HG03460 (cell line): ENCODE data around the gene ZDHHC17.

Experiments
- ATAC-seq: cut with Tn5 transposase; IDR thresholded peaks from one replicate; pipeline ENCODE4 v1.9.1; 2021; ENCODE audit not compliant: unreplicated experiment

Gene ZDHHC17

GRCh38 chr12:76813972-76814371 is 50.1 kb downstream of the ZDHHC17 start:
- ATAC-seq: no peak

DNA sequence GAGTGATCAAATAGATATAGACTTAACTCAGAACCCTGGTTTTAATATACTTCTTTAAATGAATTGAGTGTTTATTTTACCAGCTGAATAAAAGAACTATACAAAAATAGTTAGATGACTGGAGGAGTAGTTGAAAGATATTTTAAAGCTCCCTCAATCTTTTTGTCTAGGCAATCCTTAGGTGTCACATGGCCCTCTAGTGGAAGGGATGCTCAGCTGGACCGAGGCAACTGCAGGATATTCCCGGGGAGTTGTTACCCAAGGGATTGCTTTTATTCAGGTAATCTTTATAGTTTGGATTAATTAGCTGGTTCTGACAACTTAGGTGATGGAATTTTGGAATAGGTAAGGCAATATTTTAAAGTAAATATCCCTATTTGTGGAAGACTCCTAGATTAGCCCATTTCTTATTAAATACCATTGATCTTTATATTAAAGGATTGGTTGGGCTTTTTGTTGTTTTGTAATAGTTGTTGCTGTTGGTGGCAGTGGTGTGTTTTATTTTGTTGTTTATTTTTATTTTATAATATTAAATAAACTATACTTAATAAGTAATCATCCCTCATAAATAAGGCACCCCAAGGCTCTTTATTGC is 57.1 kb downstream of the ZDHHC17 start:
- ATAC-seq: no peak

GRCh38 chr12:76830436-76830835 is 66.5 kb downstream of the ZDHHC17 start:
- ATAC-seq: no peak

- ATAC-seq: no peak
These were observed 72.7 kb downstream of the ZDHHC17 start for GRCh38 chr12:76836633-76837032.

DNA sequence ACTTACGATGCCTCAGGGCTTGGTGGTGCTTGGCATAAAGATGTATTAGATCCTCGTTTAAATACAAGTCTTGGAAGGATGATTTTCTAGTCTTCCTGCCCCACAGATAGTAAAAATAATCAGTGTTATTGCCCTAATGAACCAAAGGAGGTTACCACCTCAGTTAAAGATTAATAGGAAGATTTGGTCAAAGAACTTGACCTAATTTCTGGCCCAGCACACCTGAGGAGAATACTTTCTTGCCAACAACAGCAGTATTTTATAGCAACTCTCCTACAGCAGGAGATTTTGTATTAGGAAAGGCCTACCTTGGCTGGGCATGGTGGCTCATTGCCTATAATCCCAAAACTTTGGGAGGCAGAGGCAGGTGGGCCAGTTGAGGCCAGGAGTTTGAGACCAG is 83.3 kb downstream of the ZDHHC17 start:
- ATAC-seq: no peak

- no peak for ATAC-seq
These were observed 84.2 kb downstream of the ZDHHC17 start for GRCh38 chr12:76848132-76848531.

GRCh38 chr12:76852106-76852505 is 88.2 kb downstream of the ZDHHC17 start:
- ATAC-seq: no peak

DNA sequence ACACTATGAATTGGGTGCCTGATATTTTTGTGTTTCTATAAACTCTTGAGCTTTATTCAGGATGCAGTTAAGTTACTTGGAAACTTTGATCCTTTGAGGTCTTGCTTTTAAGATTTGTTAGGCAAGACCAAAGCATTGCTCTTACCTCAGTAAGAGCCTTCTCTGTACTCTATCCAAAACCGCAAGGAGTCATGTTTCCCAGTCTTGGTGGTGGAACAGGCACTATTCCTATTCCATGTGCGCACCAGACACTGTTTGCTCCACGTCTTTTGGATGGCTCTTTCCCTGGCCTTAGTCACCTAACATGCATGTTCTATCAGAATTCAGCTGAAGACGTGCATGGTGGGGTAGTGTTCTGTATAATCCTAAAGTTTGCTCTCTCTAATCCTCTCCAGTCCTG is 91.4 kb downstream of the ZDHHC17 start:
- ATAC-seq: no peak

DNA sequence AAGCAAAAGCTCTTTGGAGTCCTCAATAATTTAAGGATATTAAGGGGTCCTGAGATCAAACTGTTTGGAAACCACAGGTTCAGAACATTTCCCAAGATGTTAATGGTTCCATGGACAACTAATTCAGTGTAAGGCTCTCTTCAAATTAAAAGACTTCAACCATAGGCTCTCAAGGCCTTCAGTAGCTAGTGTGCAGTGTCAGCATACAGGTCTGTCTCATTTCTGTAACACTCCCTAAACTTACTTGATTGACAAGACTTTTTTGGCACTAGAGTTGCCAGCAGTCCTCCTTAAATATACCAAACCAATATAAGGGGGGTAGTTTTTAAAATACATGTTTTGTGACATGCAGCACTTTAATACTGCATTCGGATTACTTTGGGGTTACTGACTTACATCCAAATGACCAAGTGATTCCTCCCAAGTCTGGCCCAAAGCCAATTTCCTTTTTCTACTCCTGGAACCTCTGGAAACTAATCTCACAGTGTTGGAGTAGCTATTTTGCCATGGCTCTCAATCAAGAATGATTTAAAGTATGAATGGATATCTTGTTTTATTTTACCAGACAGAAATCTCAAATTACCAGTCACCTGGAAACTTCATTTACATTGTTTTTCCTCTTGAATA is 92.2 kb downstream of the ZDHHC17 start:
- ATAC-seq: no peak

DNA sequence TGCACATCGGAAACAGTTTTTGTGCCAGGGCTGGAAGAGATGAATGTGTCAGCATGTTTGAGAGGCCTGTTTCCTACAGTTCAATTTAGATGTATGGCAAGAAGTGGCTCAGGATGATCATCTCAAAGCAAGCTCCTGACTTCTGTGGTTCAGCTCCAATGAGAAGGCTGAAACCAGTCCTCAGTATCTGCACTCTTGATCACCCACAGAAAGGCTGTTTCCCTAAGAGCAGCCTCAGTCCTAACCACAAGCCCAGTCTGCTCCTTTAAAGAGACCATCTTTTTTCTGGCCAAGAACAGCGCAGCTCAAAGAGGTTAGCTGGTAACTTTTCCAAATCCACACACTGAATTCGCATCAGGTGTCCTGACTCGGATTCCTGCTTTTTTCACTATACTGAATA is 95.7 kb downstream of the ZDHHC17 start:
- ATAC-seq: no peak

DNA sequence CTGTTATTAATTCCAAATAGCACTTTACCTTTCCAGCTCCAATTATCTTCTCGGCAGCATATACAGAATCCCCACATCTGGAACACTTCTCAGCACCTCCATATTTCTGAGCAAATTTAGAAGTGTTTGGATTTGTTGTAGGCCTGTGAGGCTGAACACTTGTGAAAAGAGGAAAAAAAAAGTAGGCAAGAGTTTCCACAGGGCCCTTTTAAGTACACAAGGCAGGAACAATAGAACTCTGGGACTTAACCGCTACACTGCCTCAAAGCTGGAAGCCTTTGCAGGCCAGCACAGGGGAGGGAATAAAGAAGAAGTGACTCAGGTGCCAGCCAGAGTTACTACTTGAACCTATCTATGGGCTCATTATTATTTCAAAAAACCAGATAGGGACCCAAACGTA is 96.3 kb downstream of the ZDHHC17 start:
- no peak for ATAC-seq

DNA sequence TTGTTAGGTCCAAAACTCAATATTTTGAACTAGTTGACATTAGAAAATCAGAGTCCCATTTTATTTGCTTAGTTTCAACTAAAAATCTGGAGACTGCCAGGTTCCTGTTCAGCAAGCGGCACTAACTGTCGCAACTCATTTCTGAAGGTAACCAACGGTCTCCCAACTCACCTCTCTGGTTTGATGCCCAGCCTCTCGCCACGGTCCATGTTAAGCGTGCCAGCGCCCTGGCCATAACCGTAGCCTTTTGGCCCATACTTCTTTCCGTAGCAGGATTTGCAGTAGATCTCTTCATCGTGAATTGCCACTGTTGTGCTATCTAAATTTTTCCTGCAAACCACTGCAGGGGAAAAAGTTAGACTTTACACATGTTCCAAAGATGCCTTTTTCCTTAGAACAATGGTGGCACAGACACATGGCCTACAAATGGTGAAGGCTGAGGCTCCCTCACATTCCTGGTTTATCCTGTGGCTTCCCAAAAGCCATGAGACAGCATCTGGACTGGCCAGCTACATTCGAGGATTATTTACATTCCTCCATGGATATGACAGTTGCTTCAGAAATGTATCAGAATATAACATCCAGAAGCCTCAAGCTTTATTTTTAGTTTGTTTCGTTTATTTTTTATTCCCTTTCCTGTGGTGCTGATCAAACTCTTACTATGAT is 99.2 kb downstream of the ZDHHC17 start:
- no peak for ATAC-seq

DNA sequence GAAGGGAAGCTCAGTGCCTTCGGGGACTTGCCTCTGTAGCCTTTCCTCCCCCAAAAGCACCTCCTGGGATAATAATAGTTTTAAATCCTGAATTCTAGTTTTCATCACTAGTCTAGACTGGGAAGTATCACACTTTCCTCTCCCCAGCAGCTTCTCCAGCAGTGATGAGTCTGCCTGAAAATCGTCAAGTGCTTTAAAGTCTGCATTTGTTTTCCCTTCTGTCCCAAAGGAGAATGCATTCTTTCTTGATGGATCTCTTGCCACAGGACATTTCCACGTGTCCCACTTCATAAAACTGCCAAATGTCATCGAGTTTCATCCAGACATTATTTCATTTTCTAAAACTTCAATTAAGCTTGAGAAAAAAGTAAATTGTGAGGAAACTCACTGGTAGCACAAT is 99.9 kb downstream of the ZDHHC17 start:
- ATAC-seq: no peak

GRCh38 chr12:76864791-76865400 is 101.0 kb downstream of the ZDHHC17 start:
- peak; percentile 82 for ATAC-seq

DNA sequence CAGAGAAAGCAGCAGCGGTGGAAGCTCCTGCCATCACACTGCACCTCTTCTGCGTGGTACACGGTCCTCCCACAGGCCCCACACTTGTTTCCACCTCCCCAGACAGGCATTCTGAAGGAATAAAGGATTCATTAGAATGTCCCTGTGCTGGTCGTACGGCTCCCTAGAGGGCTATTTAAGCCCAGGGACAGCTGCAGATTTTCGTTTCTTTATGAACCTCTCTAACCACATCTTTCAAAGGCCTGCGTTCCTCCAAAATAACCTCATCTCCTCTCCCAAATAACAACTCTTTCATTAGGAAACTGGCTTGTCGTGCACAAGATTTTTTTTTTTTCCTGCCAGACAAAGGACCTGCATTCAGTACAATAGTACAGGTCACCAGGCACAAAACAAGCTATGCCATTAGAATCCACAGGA is 102.2 kb downstream of the ZDHHC17 start:
- ATAC-seq: no peak

DNA sequence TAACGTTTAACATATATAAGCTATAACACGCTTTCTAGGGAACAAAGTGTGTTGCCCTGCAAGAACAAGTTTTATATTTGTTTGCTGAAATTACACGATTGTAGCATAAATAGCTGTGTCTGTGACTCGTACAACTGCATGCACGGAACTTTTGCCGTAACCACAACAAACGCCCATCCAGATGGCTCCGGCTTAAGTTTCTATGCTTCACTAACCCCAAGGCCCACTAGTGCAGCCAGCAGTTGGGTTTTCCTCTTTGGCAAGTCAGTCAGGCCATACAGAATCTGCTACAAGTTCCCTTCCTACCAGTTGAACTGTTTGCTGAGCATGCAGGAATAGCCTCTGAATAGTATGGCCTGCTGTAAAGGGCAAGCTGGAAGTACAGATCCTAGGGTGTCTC is 102.8 kb downstream of the ZDHHC17 start:
- peak; percentile 42 for ATAC-seq

- ATAC-seq: no peak
These were observed 107.2 kb downstream of the ZDHHC17 start for GRCh38 chr12:76871082-76871481.

- no peak for ATAC-seq
These were observed 107.8 kb downstream of the ZDHHC17 start for GRCh38 chr12:76871742-76872141.

GRCh38 chr12:76872415-76872814 is 108.5 kb downstream of the ZDHHC17 start:
- no peak for ATAC-seq

DNA sequence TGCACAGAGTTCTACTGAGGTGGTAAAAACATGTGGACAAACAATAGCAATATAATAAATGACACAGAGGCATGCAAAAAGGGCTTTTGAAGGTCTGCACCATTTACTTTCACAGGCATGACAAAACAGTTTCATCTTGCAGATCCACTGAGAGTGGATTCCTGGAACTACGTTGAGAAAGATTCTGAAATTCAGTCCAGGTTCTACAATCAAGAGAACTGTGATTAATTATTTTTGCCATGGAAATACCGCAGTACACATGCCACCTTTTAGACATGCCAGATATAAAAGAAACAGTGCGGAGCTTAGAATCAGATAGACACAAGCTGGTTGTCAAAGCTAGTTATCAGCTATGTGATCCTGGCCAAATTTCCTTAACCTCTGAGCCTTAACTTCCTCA is 110.1 kb downstream of the ZDHHC17 start:
- no peak for ATAC-seq

GRCh38 chr12:76874491-76875190 is 110.7 kb downstream of the ZDHHC17 start:
- ATAC-seq: no peak
